Prostate gland (tissue), 2 donors: ENCODE measurements around the gene KRTAP9-9.

ENCODE experiments used
- CTCF ChIP-seq, 4 experiments: fragments of 200-600 bp in 2 of 4; fragments of 450-650 bp in 2 of 4; sonication (generic) in 2 of 4; IDR thresholded peaks; 1 replicate in 3 of 4; 2 replicates in 1 of 4; pipeline ENCODE4 v1.5.1; 2016 to 2019; ENCODE audit warnings: antibody characterized with exemption in 4 of 4, mild to moderate bottlenecking in 2 of 4, moderate library complexity in 2 of 4
- POLR2A ChIP-seq: fragments of 450-650 bp; IDR thresholded peaks from one replicate; pipeline ENCODE4 v1.6.1; 2016; ENCODE audit warnings: antibody characterized with exemption, mild to moderate bottlenecking
- POLR2AphosphoS5 ChIP-seq: sonication (generic); formaldehyde crosslinking; IDR thresholded peaks from one replicate; pipeline ENCODE4 v1.6.1; 2017; ENCODE audit warnings: antibody characterized with exemption

- no peak for TF ChIP-seq CTCF (IDR thresholded peaks at IDR 0.05)
- TF ChIP-seq POLR2AphosphoS5: no peak
- no peak for TF ChIP-seq POLR2A
Observed at GRCh38 chr17:41287050-41287449, 31.9 kb downstream of the KRTAP9-9 start.
